KMS-11 (cell line): ENCODE results near the gene NOL7.

ENCODE experiments used
- H2AFZ ChIP-seq: fragments of 200-600 bp; sonication (generic); 2 replicates; pipeline ENCODE4 v1.6.1; 2016; ENCODE audit warnings: antibody characterized with exemption, mixed run types, low read depth
- H3K27ac ChIP-seq: fragments of 200-600 bp; sonication (generic); 2 replicates; pipeline ENCODE4 v1.6.1; 2016; ENCODE audit warnings: mild to moderate bottlenecking, mixed run types
- H3K27me3 ChIP-seq: fragments of 200-600 bp; sonication (generic); 2 replicates; pipeline ENCODE4 v1.6.1; 2017; ENCODE audit warnings: mild to moderate bottlenecking, low read depth, mixed run types, moderate library complexity; ENCODE audit not compliant: insufficient read depth
- H3K36me3 ChIP-seq: fragments of 200-600 bp; sonication (generic); 2 replicates; pipeline ENCODE4 v1.6.1; 2017; ENCODE audit warnings: mild to moderate bottlenecking, mixed run types; ENCODE audit not compliant: insufficient read depth
- H3K4me1 ChIP-seq: fragments of 200-600 bp; sonication (generic); 2 replicates; pipeline ENCODE4 v1.6.1; 2016; ENCODE audit warnings: mild to moderate bottlenecking, low read depth, mixed run types; ENCODE audit not compliant: poor library complexity, severe bottlenecking
- H3K4me2 ChIP-seq: fragments of 200-600 bp; sonication (generic); 2 replicates; pipeline ENCODE4 v1.7.0; 2016; ENCODE audit warnings: mild to moderate bottlenecking, mixed run types
- H3K4me3 ChIP-seq: fragments of 200-600 bp; sonication (generic); IDR thresholded peaks from 2 replicates; pipeline ENCODE4 v1.6.1; 2017; ENCODE audit warnings: low read depth, low read length, mixed read lengths; ENCODE audit not compliant: insufficient read depth
- H3K79me2 ChIP-seq: fragments of 200-600 bp; sonication (generic); 2 replicates; pipeline ENCODE4 v1.6.1; 2016; ENCODE audit warnings: low read depth, mixed run types; ENCODE audit not compliant: insufficient read depth
- H3K9ac ChIP-seq: fragments of 200-600 bp; sonication (generic); 2 replicates; pipeline ENCODE4 v1.6.1; 2016; ENCODE audit warnings: mild to moderate bottlenecking, mixed run types
- H4K20me1 ChIP-seq: fragments of 200-600 bp; sonication (generic); 2 replicates; pipeline ENCODE4 v1.6.1; 2016; ENCODE audit warnings: mild to moderate bottlenecking, mixed run types; ENCODE audit not compliant: insufficient read depth
- TF ChIP-seq, protein P1 (sequence below): fragments of 200-600 bp; sonication (generic); conservative IDR thresholded peaks from 2 replicates; pipeline ENCODE4 v1.6.1; 2017; ENCODE audit warnings: low read depth, mild to moderate bottlenecking, antibody characterized with exemption, low read length, moderate library complexity, mixed read lengths

Gene NOL7

GRCh38 chr6:13630499-13630898 is 15.4 kb downstream of the NOL7 start:
- no peaks in the 10 kb centered on the region for H3K27me3 ChIP-seq
- peaks cover 1% of the 10 kb centered on the region for H3K4me1 ChIP-seq
- H3K4me3 ChIP-seq, result no peak overlapping the region
- no peaks in the 10 kb centered on the region for H3K36me3 ChIP-seq
- TF ChIP-seq, protein P1, sequence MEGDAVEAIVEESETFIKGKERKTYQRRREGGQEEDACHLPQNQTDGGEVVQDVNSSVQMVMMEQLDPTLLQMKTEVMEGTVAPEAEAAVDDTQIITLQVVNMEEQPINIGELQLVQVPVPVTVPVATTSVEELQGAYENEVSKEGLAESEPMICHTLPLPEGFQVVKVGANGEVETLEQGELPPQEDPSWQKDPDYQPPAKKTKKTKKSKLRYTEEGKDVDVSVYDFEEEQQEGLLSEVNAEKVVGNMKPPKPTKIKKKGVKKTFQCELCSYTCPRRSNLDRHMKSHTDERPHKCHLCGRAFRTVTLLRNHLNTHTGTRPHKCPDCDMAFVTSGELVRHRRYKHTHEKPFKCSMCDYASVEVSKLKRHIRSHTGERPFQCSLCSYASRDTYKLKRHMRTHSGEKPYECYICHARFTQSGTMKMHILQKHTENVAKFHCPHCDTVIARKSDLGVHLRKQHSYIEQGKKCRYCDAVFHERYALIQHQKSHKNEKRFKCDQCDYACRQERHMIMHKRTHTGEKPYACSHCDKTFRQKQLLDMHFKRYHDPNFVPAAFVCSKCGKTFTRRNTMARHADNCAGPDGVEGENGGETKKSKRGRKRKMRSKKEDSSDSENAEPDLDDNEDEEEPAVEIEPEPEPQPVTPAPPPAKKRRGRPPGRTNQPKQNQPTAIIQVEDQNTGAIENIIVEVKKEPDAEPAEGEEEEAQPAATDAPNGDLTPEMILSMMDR, result no peak
- H3K9ac ChIP-seq, result no peak overlapping the region
- no peaks in the 10 kb centered on the region for H4K20me1 ChIP-seq
- no peak overlapping the region for H2AFZ ChIP-seq
- H3K27ac ChIP-seq, result no peak overlapping the region
- H3K4me2 ChIP-seq, result no peak overlapping the region
- no peaks in the 10 kb centered on the region for H3K79me2 ChIP-seq

- no peaks in the 10 kb centered on the region for H3K79me2 ChIP-seq
- H3K4me2 ChIP-seq, result no peak overlapping the region
- H3K27ac ChIP-seq, result no peak overlapping the region
- H3K9ac ChIP-seq, result no peak overlapping the region
- no peaks in the 10 kb centered on the region for H4K20me1 ChIP-seq
- no peak overlapping the region for H2AFZ ChIP-seq
- TF ChIP-seq, protein P1, result no peak
- no peaks in the 10 kb centered on the region for H3K27me3 ChIP-seq
- H3K4me1 ChIP-seq, result no peaks in the 10 kb centered on the region
- H3K4me3 ChIP-seq, result no peak overlapping the region
- peaks cover 4% of the 10 kb centered on the region; the same call in 1 of the 2 replicates for H3K36me3 ChIP-seq
Observed at GRCh38 chr6:13633343-13633742, 18.2 kb downstream of the NOL7 start.

DNA sequence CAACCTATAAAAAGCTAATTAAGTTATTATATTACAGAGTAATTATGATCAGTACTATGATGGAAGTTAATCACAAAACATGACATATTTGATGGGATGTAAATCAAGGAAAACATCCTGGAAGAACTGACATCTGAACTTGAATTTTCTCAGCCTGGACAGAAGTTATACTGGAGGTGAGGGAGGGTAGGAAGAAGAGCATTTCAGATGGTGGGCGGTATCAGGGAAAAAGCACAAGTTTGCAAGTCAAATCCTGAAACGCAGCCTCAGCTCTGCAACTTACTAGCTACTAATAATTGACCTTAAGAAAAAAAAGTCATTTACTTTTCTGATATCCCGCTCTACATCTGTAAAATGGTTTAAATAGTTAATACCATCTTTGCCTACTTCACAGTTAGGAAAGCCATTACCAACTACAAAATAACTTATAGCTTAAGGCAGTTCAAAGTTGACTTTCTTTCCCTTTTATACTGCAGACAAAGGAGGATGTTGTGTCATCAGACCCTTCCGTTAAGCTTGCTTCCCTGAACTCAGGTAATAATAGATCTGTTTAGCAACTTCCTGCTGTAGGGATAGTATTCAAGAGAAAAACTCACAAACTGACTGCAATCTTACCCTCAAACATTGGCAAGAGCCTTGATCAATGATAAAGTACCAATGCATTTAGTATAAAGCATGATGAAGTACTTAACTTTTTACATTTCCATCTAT is 21.0 kb downstream of the NOL7 start:
- no peaks in the 10 kb centered on the region for H3K27me3 ChIP-seq
- no peak overlapping the region for H3K4me2 ChIP-seq
- H3K27ac ChIP-seq, result no peak overlapping the region
- H3K4me3 ChIP-seq, result no peak overlapping the region
- no peak overlapping the region for H2AFZ ChIP-seq
- no peak overlapping the region for H3K9ac ChIP-seq
- no peaks in the 10 kb centered on the region for H4K20me1 ChIP-seq
- no peaks in the 10 kb centered on the region for H3K4me1 ChIP-seq
- TF ChIP-seq, protein P1, result no peak
- peaks cover 6% of the 10 kb centered on the region; the same call in 1 of the 2 replicates for H3K36me3 ChIP-seq
- no peaks in the 10 kb centered on the region for H3K79me2 ChIP-seq

DNA sequence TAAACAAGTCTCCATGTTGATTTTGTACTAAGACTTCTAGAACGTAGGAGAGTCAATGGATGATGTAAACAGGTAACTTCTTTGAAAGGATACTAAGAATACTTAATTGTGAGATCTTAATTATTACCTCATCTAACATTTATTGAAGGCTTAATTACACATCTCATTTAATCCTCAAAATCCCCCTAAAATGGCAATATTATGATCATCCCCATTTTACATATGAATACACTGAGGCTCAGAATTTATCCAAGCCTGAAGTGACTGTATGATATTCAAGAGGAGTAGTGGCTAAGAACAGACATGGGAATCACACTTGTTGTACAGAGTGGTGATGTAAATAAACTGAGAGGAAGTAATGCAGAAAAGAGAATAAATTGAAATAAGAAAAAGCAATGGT is 22.9 kb downstream of the NOL7 start:
- TF ChIP-seq, protein P1, result no peak
- peaks cover 6% of the 10 kb centered on the region; the same call in 1 of the 2 replicates for H3K36me3 ChIP-seq
- H3K27ac ChIP-seq, result no peak overlapping the region

More for the DNA sequence above, 22.9 kb downstream of the NOL7 start:
- no peaks in the 10 kb centered on the region for H4K20me1 ChIP-seq
- no peaks in the 10 kb centered on the region for H3K4me1 ChIP-seq
- no peak overlapping the region for H3K4me2 ChIP-seq
- H2AFZ ChIP-seq, result no peak overlapping the region
- no peak overlapping the region for H3K9ac ChIP-seq
- no peaks in the 10 kb centered on the region for H3K79me2 ChIP-seq
- no peaks in the 10 kb centered on the region for H3K27me3 ChIP-seq
- H3K4me3 ChIP-seq, result no peak overlapping the region
